GM10266 (cell line): ENCODE measurements around the gene LPP.

Source experiments
- DNase-seq: peaks from one replicate; pipeline ENCODE4 v3.0.0; 2012; ENCODE audit errors: extremely low spot score
- CTCF ChIP-seq: IDR thresholded peaks from 2 replicates; pipeline ENCODE4 v1.5.1; 2012; ENCODE audit warnings: mild to moderate bottlenecking, low read depth; ENCODE audit not compliant: control insufficient read depth, insufficient read depth; ENCODE audit errors: missing control alignments

LPP gene

DNA sequence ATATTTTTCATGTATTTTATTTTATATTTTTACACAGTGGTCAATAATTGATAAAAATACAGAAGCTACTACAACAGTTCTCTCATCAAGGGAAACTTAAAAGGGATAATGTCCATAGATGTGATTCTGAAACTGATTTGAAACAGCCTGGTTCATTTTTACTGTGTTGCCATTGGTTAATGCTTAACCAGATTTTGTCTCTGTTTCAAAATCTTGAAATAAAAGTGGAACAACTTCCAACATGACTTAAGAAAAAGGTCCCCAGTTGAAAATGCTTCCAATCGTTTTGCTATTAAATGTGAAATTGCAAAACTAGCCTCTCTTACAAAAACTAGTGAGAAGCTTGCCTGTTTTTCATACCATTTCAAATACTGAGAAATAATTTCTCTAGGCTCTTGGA lies 240.7 kb downstream of the LPP start:
- no peak for DNase-seq
- TF ChIP-seq CTCF, result no peak

DNA sequence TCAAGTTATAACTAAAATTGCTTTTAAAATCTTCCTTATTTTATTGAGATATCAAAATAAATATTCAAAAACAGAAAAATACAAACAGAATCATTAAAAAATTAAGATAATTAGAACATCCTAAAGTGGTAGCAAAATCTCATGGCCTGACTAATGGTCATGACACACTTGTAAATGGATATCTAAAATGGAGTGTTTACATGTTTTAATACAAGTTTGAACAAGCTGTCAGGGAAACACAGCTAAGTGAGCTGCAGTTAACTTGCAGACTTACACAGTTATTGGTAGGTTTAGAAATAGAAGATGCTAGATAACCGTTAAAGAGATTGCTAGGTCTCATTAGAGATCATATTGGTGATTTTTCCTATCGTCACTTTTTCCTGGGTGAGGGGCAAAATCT lies 242.3 kb downstream of the LPP start:
- DNase-seq, result no peak

DNA sequence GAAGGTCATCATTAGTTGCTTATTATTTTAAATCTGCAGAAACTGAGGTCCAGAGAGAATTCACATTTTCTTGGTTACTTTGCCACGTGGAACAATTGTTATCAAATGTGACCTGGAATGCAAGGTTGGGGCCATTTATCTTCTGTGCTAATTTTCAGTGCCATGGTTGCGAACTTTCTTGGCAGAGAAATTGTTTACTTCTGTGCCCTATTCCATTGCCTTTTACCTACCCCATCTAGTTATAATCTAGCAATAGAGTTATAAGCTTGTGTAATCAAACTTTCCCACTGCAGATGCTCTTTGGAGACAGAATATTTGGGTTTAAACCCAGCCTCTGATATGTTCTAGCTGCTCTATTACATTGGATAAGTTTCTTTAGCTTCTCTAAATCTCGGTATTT lies 242.9 kb downstream of the LPP start:
- no peak for TF ChIP-seq CTCF
- no peak for DNase-seq

More for the DNA sequence above, 242.3 kb downstream of the LPP start:
- no peak for TF ChIP-seq CTCF

- TF ChIP-seq CTCF, result no peak
- DNase-seq, result no peak
Measured at GRCh38 chr3:188397766-188398705, 244.1 kb downstream of the LPP start.

DNA sequence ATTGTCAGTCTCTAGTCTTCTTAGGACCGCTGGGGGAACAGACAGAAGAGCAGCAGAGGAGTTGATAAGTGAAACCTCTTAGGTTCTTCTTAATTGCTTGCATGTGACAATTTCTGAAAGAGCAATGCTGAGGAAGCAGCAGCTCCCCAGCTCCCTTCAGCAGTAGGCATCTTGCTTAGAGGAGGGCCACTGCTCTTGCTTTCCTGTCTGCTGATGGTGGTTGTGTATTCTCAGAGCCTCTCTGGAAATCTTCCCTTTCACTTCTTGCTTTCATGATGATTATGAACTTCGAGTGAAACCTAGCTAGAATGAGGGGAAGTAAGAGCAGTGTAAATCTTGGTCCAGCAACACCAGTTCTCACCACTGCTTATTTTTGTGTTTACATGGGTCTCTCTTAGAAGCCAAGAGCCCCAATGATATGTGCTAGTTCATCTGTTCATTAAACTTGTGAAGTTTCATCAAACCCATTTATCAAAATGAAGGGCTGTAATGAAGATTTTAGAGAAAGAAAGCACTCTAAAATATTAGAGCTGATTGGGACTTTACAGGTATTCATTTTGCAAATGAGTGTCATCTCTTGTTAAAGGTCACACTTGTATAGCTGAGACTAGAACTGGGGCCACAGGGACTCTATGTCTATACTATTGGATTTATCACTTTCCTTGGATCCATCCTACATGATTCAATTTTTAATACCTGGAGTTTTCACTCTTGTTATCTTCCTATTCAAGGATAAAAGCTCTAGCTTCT lies 246.7 kb downstream of the LPP start:
- TF ChIP-seq CTCF, result no peak
- peak; percentile 49 for DNase-seq

- no peak for TF ChIP-seq CTCF
- no peak for DNase-seq
Measured at GRCh38 chr3:188401244-188401993, 247.5 kb downstream of the LPP start.
